ENCODE measurements around the gene CCDC174.

DNA sequence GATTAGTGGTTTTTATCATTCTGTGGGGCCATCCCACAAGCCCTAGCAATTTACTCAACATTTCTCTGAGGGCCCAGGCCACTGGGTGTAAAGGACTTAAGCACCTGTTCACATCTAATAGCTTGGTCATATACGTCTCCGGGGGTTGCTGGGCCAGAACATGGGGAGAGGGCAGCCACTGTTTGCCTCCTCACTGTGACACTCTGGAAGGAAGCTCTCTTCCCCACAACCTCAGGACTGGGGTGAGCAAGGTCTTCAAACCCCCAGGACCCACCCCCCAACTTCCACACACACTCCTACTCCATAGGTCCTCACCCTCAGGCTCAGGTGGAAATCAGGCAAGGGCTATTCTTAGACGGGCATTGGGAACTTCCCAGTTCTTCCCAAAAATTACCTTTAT is 52.2 kb downstream of the CCDC174 start:
- TF ChIP-seq CTCF (IDR thresholded peaks at IDR 0.05) (no peak), EZH2 (IDR thresholded peaks at IDR 0.05; ENCODE audit: borderline replicate concordance, insufficient read depth, low read depth, low read length, poor library complexity, severe bottlenecking) (no peak)

All from B cell (primary cell).